ENCODE data around the gene ENG.

GRCh38 chr9:127770583-127770904, 83.9 kb downstream of the ENG start:
- no peak for TF ChIP-seq CTCF (IDR thresholded peaks at IDR 0.05)
- TF ChIP-seq POLR2A (IDR thresholded peaks at IDR 0.05) = no peak
